Astrocyte (in vitro differentiated cells and primary cell): ENCODE data around the gene TRMT61B. TPM values are rescaled to one million over a fixed set of nuclear protein-coding genes. Genes with fewer than 3 reads are reported as not detected.

Experiments
- DNase-seq: peaks from one replicate; pipeline ENCODE4 v3.0.0-alpha.2; 2010; ENCODE audit warnings: low read depth
- FAIRE-seq: peaks from 2 replicates; lab custom pipeline; 2011; peaks lifted over from hg19 to GRCh38; lab: Jason Lieb, UNC
- H2AFZ ChIP-seq: 2 replicates; pipeline ENCODE4 v1.6.0; 2012; ENCODE audit warnings: low read depth, low read length, inconsistent platforms
- H3K27ac ChIP-seq: 2 replicates; pipeline ENCODE4 v1.5.1; 2011; ENCODE audit warnings: low read depth, low read length, inconsistent platforms
- H3K27me3 ChIP-seq: 2 replicates; pipeline ENCODE4 v1.6.0; 2011; ENCODE audit warnings: low read length, inconsistent platforms; ENCODE audit not compliant: insufficient read depth
- H3K36me3 ChIP-seq: 2 replicates; pipeline ENCODE4 v1.5.1; 2011; ENCODE audit warnings: low read length, inconsistent platforms; ENCODE audit not compliant: insufficient read depth
- H3K4me1 ChIP-seq: 2 replicates; pipeline ENCODE4 v1.5.1; 2011; ENCODE audit warnings: low read length, inconsistent platforms; ENCODE audit not compliant: insufficient read depth
- H3K4me2 ChIP-seq: 2 replicates; pipeline ENCODE4 v1.6.0; 2012; ENCODE audit warnings: low read length, inconsistent platforms
- H3K4me3 ChIP-seq: 2 replicates; pipeline ENCODE4 v1.5.1; 2011; ENCODE audit warnings: low read depth, mild to moderate bottlenecking, low read length, inconsistent platforms; ENCODE audit not compliant: insufficient read depth
- H3K79me2 ChIP-seq: 2 replicates; pipeline ENCODE4 v1.6.0; 2012; ENCODE audit warnings: mild to moderate bottlenecking, low read length, inconsistent platforms; ENCODE audit not compliant: insufficient read depth
- H3K9ac ChIP-seq: 2 replicates; pipeline ENCODE4 v1.6.0; 2012; ENCODE audit warnings: mild to moderate bottlenecking, low read length, inconsistent platforms
- H3K9me3 ChIP-seq: 2 replicates; pipeline ENCODE4 v1.5.1; 2012; ENCODE audit warnings: low read depth, mild to moderate bottlenecking, low read length, inconsistent platforms; ENCODE audit not compliant: insufficient read depth
- H4K20me1 ChIP-seq: 2 replicates; pipeline ENCODE4 v1.6.0; 2012; ENCODE audit warnings: low read length, inconsistent platforms; ENCODE audit not compliant: insufficient read depth
- H3K27ac Mint-ChIP-seq: one replicate; pipeline ENCODE4 v1.8.0; 2021; ENCODE audit warnings: mild to moderate bottlenecking, mixed read lengths; ENCODE audit not compliant: unreplicated experiment
- H3K27me3 Mint-ChIP-seq: one replicate; pipeline ENCODE4 v1.8.0; 2021; ENCODE audit warnings: low read depth, mixed read lengths; ENCODE audit not compliant: unreplicated experiment
- H3K36me3 Mint-ChIP-seq: one replicate; pipeline ENCODE4 v1.8.0; 2021; ENCODE audit warnings: low read depth, mixed read lengths; ENCODE audit not compliant: unreplicated experiment
- H3K4me1 Mint-ChIP-seq: one replicate; pipeline ENCODE4 v1.8.0; 2021; ENCODE audit warnings: low read depth, mixed read lengths; ENCODE audit not compliant: unreplicated experiment
- H3K4me3 Mint-ChIP-seq: one replicate; pipeline ENCODE4 v1.8.0; 2021; ENCODE audit warnings: mild to moderate bottlenecking, moderate library complexity, mixed read lengths; ENCODE audit not compliant: unreplicated experiment
- H3K9me3 Mint-ChIP-seq: one replicate; pipeline ENCODE4 v1.8.0; 2021; ENCODE audit warnings: mild to moderate bottlenecking, mixed read lengths; ENCODE audit not compliant: unreplicated experiment
- CTCF ChIP-seq: IDR thresholded peaks from 2 replicates; pipeline ENCODE4 v1.5.1; 2011; ENCODE audit warnings: low read depth, mild to moderate bottlenecking, inconsistent platforms, low read length, moderate library complexity; ENCODE audit not compliant: insufficient read depth
- EZH2 ChIP-seq: IDR thresholded peaks from 2 replicates; pipeline ENCODE4 v1.6.1; 2012; ENCODE audit warnings: mild to moderate bottlenecking, low read length, inconsistent platforms; ENCODE audit not compliant: insufficient read depth
- total RNA-seq: library from RNA; stranded (reverse); gene quantifications from 2 replicates; pipeline ENCODE4 v1.2.1, GENCODE V29; 2021

The TRMT61B gene
- total RNA-seq, 1 donor from 2014 or later = 12.1 TPM

GRCh38 chr2:28904295-28904694 is 34.2 kb upstream of the TRMT61B start:
- Histone ChIP-seq H3K27me3 (no peaks in the 10 kb centered on the region), H3K4me2 (no peak overlapping the region), H3K27ac (no peak overlapping the region), H3K4me1 (peaks cover 2% of the 10 kb centered on the region), H3K9ac (no peak overlapping the region), H3K79me2 (peaks cover 96% of the 10 kb centered on the region), H3K9me3 (no peaks in the 10 kb centered on the region), H4K20me1 (peaks cover 91% of the 10 kb centered on the region), H3K4me3 (no peak overlapping the region), H3K36me3 (peaks cover 42% of the 10 kb centered on the region), H2AFZ (no peak overlapping the region)
- Mint-ChIP-seq H3K27me3 (no peaks in the 10 kb centered on the region), H3K4me3 (no peak overlapping the region), H3K9me3 (no peaks in the 10 kb centered on the region), H3K36me3 (peaks cover 24% of the 10 kb centered on the region), H3K4me1 (peaks cover 40% of the 10 kb centered on the region), H3K27ac (peak overlapping the region; percentile 73)
- FAIRE-seq (no peak), DNase-seq (peak; percentile 52)
- no peak for TF ChIP-seq CTCF

- TF ChIP-seq CTCF (no peak), EZH2 (no peak)
- H3K9ac ChIP-seq = no peak overlapping the region
- H3K9me3 Mint-ChIP-seq = no peaks in the 10 kb centered on the region
- peaks cover 3% of the 10 kb centered on the region for H3K4me1 ChIP-seq
- H3K4me3 ChIP-seq = no peak overlapping the region
- H3K27ac ChIP-seq = no peak overlapping the region
- no peak for FAIRE-seq
- peaks cover 13% of the 10 kb centered on the region for H3K36me3 Mint-ChIP-seq
- no peak overlapping the region for H3K27ac Mint-ChIP-seq
- DNase-seq = no peak
- H4K20me1 ChIP-seq = peaks cover 92% of the 10 kb centered on the region
- no peaks in the 10 kb centered on the region for H3K27me3 Mint-ChIP-seq
- no peaks in the 10 kb centered on the region for H3K27me3 ChIP-seq
- H3K4me2 ChIP-seq = no peak overlapping the region
- H3K4me1 Mint-ChIP-seq = peaks cover 52% of the 10 kb centered on the region
- no peak overlapping the region for H2AFZ ChIP-seq
- no peak overlapping the region for H3K4me3 Mint-ChIP-seq
- H3K79me2 ChIP-seq = peaks cover 97% of the 10 kb centered on the region
- H3K9me3 ChIP-seq = no peaks in the 10 kb centered on the region
- H3K36me3 ChIP-seq = peaks cover 30% of the 10 kb centered on the region
Observed at GRCh38 chr2:28902584-28902983, 32.5 kb upstream of the TRMT61B start.

- FAIRE-seq (no peak), DNase-seq (no peak)
- H3K4me3 Mint-ChIP-seq = no peak overlapping the region
- Histone ChIP-seq H3K9ac (no peak overlapping the region), H3K4me2 (no peak overlapping the region), H3K36me3 (peaks cover 24% of the 10 kb centered on the region), H3K27me3 (no peaks in the 10 kb centered on the region), H3K79me2 (peaks cover 100% of the 10 kb centered on the region), H4K20me1 (peaks cover 95% of the 10 kb centered on the region), H2AFZ (no peak overlapping the region), H3K4me3 (no peak overlapping the region), H3K4me1 (peaks cover 11% of the 10 kb centered on the region), H3K9me3 (no peaks in the 10 kb centered on the region), H3K27ac (no peak overlapping the region)
- no peaks in the 10 kb centered on the region for H3K9me3 Mint-ChIP-seq
- peaks cover 54% of the 10 kb centered on the region for H3K4me1 Mint-ChIP-seq
- TF ChIP-seq EZH2 (no peak), CTCF (no peak)
- peaks cover 10% of the 10 kb centered on the region for H3K36me3 Mint-ChIP-seq
- H3K27me3 Mint-ChIP-seq = no peaks in the 10 kb centered on the region
- H3K27ac Mint-ChIP-seq = no peak overlapping the region
Observed at GRCh38 chr2:28901841-28902240, 31.7 kb upstream of the TRMT61B start.
